Measurements from ENCODE around the gene MAP7D1. TPM values are rescaled to one million over a fixed set of nuclear protein-coding genes. Genes with fewer than 3 reads are reported as not detected.

MAP7D1 gene
- total RNA-seq, 1 experiment from 2014 or later: 192 TPM

GRCh38 chr1:36119456-36119855 lies 36.5 kb upstream of the MAP7D1 start:
- no peak for DNase-seq (ENCODE audit: low spot score)
- Histone ChIP-seq H3K27ac (ENCODE audit: low read depth, low read length, poor library complexity, severe bottlenecking) (no peak overlapping the region), H3K9me3 (ENCODE audit: low read depth, low read length, poor library complexity, severe bottlenecking) (no peaks in the 10 kb centered on the region), H3K27me3 (replicated peaks; ENCODE audit: insufficient read depth, low read depth, low read length, poor library complexity) (peaks cover 6% of the 10 kb centered on the region), H3K4me1 (ENCODE audit: insufficient read depth, low read length, poor library complexity, severe bottlenecking) (no peaks in the 10 kb centered on the region), H3K36me3 (ENCODE audit: insufficient read depth, low read length, poor library complexity, severe bottlenecking) (no peaks in the 10 kb centered on the region), H3K4me3 (ENCODE audit: low read depth, low read length, poor library complexity, severe bottlenecking) (no peak overlapping the region)
- intact Hi-C loops (cut with micrococcal nuclease; ENCODE audit: unreplicated experiment): no loop called here
- CTCF ChIA-PET: no interaction called here
- TF ChIP-seq EZH2 (IDR thresholded peaks at IDR 0.05; ENCODE audit: borderline replicate concordance, low read depth, low read length, poor library complexity, severe bottlenecking) (no peak), CTCF (conservative IDR thresholded peaks at IDR 0.05; ENCODE audit: low read depth, low read length) (no peak)
- POLR2A ChIA-PET (ENCODE audit: low non-redundant PET): no interaction called here
- no TSS peak for BruUV-seq (replicated peaks)

- CTCF ChIA-PET: no interaction called here
- H3K27ac ChIP-seq (ENCODE audit: low read depth, low read length, poor library complexity, severe bottlenecking): no peak overlapping the region
Measured at GRCh38 chr1:36122062-36123030, 33.6 kb upstream of the MAP7D1 start.

GRCh38 chr1:36123356-36123755 lies 32.6 kb upstream of the MAP7D1 start:
- no TSS peak for BruUV-seq (replicated peaks)
- Histone ChIP-seq H3K27me3 (replicated peaks; ENCODE audit: insufficient read depth, low read depth, low read length, poor library complexity) (peaks cover 13% of the 10 kb centered on the region), H3K4me1 (ENCODE audit: insufficient read depth, low read length, poor library complexity, severe bottlenecking) (no peaks in the 10 kb centered on the region), H3K36me3 (ENCODE audit: insufficient read depth, low read length, poor library complexity, severe bottlenecking) (no peaks in the 10 kb centered on the region), H3K4me3 (ENCODE audit: low read depth, low read length, poor library complexity, severe bottlenecking) (no peak overlapping the region), H3K27ac (ENCODE audit: low read depth, low read length, poor library complexity, severe bottlenecking) (no peak overlapping the region), H3K9me3 (ENCODE audit: low read depth, low read length, poor library complexity, severe bottlenecking) (no peaks in the 10 kb centered on the region)
- intact Hi-C loops (cut with micrococcal nuclease; ENCODE audit: unreplicated experiment): no loop called here
- POLR2A ChIA-PET (ENCODE audit: low non-redundant PET): no interaction called here
- TF ChIP-seq EZH2 (IDR thresholded peaks at IDR 0.05; ENCODE audit: borderline replicate concordance, low read depth, low read length, poor library complexity, severe bottlenecking) (no peak), CTCF (conservative IDR thresholded peaks at IDR 0.05; ENCODE audit: low read depth, low read length) (no peak)
- CTCF ChIA-PET: no interaction called here
- DNase-seq (ENCODE audit: low spot score): no peak

More at GRCh38 chr1:36122062-36123030, 33.6 kb upstream of the MAP7D1 start:
- no peak for TF ChIP-seq CTCF (conservative IDR thresholded peaks at IDR 0.05; ENCODE audit: low read depth, low read length)
- no peak for TF ChIP-seq EZH2 (IDR thresholded peaks at IDR 0.05; ENCODE audit: borderline replicate concordance, low read depth, low read length, poor library complexity, severe bottlenecking)
- no peak for DNase-seq (ENCODE audit: low spot score)
- peaks cover 13% of the 10 kb centered on the region for H3K27me3 ChIP-seq (replicated peaks; ENCODE audit: insufficient read depth, low read depth, low read length, poor library complexity)
- BruUV-seq (replicated peaks): no TSS peak
- no peaks in the 10 kb centered on the region for H3K9me3 ChIP-seq (ENCODE audit: low read depth, low read length, poor library complexity, severe bottlenecking)
- intact Hi-C loops (cut with micrococcal nuclease; ENCODE audit: unreplicated experiment): no loop called here
- no peaks in the 10 kb centered on the region for H3K4me1 ChIP-seq (ENCODE audit: insufficient read depth, low read length, poor library complexity, severe bottlenecking)
- POLR2A ChIA-PET (ENCODE audit: low non-redundant PET): no interaction called here
- H3K4me3 ChIP-seq (ENCODE audit: low read depth, low read length, poor library complexity, severe bottlenecking): no peak overlapping the region
- H3K36me3 ChIP-seq (ENCODE audit: insufficient read depth, low read length, poor library complexity, severe bottlenecking): no peaks in the 10 kb centered on the region

All from A673 (cell line).